Dendritic cell treated with granulocyte-macrophage colony-stimulating factor and Interleukin-4, amounts not matched to agents 40 ng/mL and 50 ng/mL, for 4 days (primary cell): Measurements from ENCODE around the gene PARVA.

Experiments
- H3K27ac Mint-ChIP-seq: one replicate; pipeline ENCODE4 v1.8.0; 2022; ENCODE audit warnings: mild to moderate bottlenecking, mixed read lengths
- H3K27me3 Mint-ChIP-seq: one replicate; pipeline ENCODE4 v1.8.0; 2022; ENCODE audit warnings: mild to moderate bottlenecking, mixed read lengths
- H3K36me3 Mint-ChIP-seq: one replicate; pipeline ENCODE4 v1.8.0; 2022; ENCODE audit warnings: low read depth, mixed read lengths
- H3K4me1 Mint-ChIP-seq: one replicate; pipeline ENCODE4 v1.8.0; 2022; ENCODE audit warnings: low read depth, mixed read lengths
- H3K4me3 Mint-ChIP-seq: one replicate; pipeline ENCODE4 v1.8.0; 2022; ENCODE audit warnings: mild to moderate bottlenecking, moderate library complexity, mixed read lengths
- H3K9me3 Mint-ChIP-seq: one replicate; pipeline ENCODE4 v1.8.0; 2022; ENCODE audit warnings: mixed read lengths
- intact Hi-C: fragments of 100-400 bp; cut with micrococcal nuclease; formaldehyde crosslinking; loops from one replicate; pipeline ENCODE4 v1.15.0; 2022

The PARVA gene

DNA sequence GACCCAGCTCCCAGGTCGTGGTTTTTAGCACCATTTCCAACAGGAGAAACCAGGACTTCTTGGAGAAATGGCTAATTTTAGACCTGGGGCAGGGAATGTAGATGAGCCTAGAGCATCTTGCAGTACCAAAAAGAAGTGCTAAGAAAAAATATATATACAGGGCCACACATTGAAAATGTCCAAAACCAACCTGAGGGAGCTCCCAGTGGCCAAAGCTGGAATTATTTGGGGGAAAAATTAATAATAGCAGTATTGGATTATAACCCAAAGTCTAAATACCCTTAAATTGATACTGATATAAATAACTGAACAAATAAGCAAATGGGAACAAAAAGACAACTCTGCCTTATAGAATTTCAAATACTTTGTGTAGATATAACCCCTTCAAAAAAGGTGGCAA, 108.0 kb downstream of the PARVA start:
- intact Hi-C loops: no loop called here
- Mint-ChIP-seq H3K4me3 (no peak overlapping the region), H3K27me3 (peaks cover 1% of the 10 kb centered on the region), H3K4me1 (no peaks in the 10 kb centered on the region), H3K27ac (no peak overlapping the region), H3K36me3 (no peaks in the 10 kb centered on the region), H3K9me3 (peaks cover 15% of the 10 kb centered on the region)

DNA sequence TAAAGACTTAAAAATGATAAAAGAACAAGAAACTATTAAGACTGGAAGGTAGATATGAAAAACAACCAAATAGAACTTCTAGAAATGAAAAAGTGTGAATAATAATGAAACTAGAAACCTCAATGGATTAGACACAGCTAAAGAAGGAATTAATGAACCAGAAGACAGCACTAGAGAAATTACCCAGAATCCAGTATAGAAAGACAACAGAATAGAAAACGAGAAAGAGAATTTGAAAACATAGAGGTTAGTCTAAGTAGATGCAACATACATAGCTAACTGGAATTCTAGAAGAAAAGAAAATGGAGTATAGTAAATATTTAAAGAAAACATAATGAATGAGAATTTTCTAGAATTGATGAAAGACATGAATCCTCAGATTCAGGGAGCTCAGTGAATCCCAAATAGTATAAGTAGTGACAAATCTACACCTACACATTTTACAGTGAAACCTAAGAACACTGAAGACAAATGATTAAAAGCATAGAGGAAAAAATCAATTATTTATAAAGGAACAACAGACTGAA, 111.9 kb downstream of the PARVA start:
- H3K4me3 Mint-ChIP-seq: no peak overlapping the region
- intact Hi-C loops: no loop called here
- H3K36me3 Mint-ChIP-seq: no peaks in the 10 kb centered on the region
- peaks cover 15% of the 10 kb centered on the region for H3K9me3 Mint-ChIP-seq
- no peak overlapping the region for H3K27ac Mint-ChIP-seq
- H3K27me3 Mint-ChIP-seq: peaks cover 4% of the 10 kb centered on the region
- no peaks in the 10 kb centered on the region for H3K4me1 Mint-ChIP-seq

DNA sequence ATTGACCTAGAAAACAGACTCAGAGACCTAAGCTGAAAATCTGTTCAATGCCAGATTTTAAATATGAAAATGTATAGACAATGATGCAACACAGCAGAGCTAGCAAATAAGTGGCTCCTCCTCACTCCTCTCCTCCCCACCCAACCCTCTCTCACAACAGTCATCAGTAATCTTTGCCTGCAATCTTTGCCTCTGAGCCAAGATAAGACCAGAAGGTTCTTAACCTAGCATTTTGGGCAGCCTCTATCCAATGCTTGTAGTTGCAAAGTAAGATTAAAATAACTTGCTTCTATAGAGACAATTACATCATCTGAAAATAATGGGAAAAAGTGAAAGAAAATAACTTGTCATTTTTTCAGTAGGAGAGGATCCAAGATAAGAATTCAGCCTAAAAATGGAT, 117.3 kb downstream of the PARVA start:
- intact Hi-C loops: no loop called here
- Mint-ChIP-seq H3K4me3 (no peak overlapping the region), H3K9me3 (peaks cover under 1% of the 10 kb centered on the region), H3K27me3 (peaks cover 4% of the 10 kb centered on the region), H3K4me1 (no peaks in the 10 kb centered on the region), H3K27ac (no peak overlapping the region), H3K36me3 (no peaks in the 10 kb centered on the region)

GRCh38 chr11:12496181-12497025, 119.0 kb downstream of the PARVA start:
- H3K36me3 Mint-ChIP-seq: no peaks in the 10 kb centered on the region
- H3K27ac Mint-ChIP-seq: no peak overlapping the region
- H3K4me3 Mint-ChIP-seq: no peak overlapping the region
- H3K27me3 Mint-ChIP-seq: peaks cover 1% of the 10 kb centered on the region
- H3K4me1 Mint-ChIP-seq: no peaks in the 10 kb centered on the region
- H3K9me3 Mint-ChIP-seq: no peaks in the 10 kb centered on the region
- intact Hi-C loops: no loop called here

DNA sequence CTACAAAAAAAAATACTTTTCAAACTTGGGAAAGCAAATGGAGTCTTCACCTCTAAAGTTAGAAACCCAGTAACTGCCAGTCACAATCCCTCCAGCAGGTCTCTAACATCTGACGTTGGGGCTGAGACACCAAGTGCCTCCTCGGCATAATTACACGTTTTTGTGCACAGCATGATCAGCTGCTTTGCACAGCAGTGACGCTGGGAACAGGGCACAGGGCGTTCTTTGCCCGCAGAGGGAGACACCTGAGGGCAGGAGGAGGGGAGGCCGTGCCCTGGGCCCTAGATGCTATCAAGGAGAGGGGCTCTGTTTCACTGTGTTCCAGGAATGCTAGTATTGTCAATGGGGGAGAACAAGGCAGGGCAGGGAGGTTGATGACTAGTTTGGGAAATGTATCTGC, 120.1 kb downstream of the PARVA start:
- peaks cover 1% of the 10 kb centered on the region for H3K27me3 Mint-ChIP-seq
- H3K4me3 Mint-ChIP-seq: no peak overlapping the region
- no peaks in the 10 kb centered on the region for H3K4me1 Mint-ChIP-seq
- intact Hi-C loops: no loop called here
- no peaks in the 10 kb centered on the region for H3K9me3 Mint-ChIP-seq
- no peak overlapping the region for H3K27ac Mint-ChIP-seq
- no peaks in the 10 kb centered on the region for H3K36me3 Mint-ChIP-seq

- Mint-ChIP-seq H3K9me3 (no peaks in the 10 kb centered on the region), H3K4me3 (no peak overlapping the region), H3K27ac (no peak overlapping the region), H3K4me1 (no peaks in the 10 kb centered on the region), H3K36me3 (no peaks in the 10 kb centered on the region), H3K27me3 (peaks cover 1% of the 10 kb centered on the region)
- intact Hi-C loops: no loop called here
Observed at GRCh38 chr11:12499071-12499470, 121.7 kb downstream of the PARVA start.

DNA sequence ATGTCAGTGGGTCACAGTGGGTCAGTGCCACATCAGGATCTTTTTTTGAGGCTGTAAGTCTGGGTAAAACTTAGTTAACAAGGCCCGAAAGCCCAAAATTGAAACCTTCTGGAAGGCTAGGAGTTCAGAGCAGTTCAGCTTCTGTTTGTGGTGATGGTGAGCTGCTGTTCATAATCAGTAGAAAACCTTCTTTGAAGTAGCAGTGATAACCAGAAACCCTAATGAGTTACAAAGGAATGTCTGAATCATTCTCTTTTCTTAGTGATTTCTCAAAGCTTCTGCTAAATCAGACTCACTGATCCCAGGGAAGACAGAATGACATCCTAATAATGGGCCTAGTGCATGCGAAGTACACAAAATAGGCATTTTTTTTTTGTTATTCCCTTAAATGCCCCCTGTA, 124.7 kb downstream of the PARVA start:
- intact Hi-C loops: no loop called here
- H3K9me3 Mint-ChIP-seq: no peaks in the 10 kb centered on the region
- H3K27me3 Mint-ChIP-seq: peaks cover 1% of the 10 kb centered on the region
- no peak overlapping the region for H3K27ac Mint-ChIP-seq
- H3K36me3 Mint-ChIP-seq: no peaks in the 10 kb centered on the region
- no peak overlapping the region for H3K4me3 Mint-ChIP-seq
- H3K4me1 Mint-ChIP-seq: no peaks in the 10 kb centered on the region

DNA sequence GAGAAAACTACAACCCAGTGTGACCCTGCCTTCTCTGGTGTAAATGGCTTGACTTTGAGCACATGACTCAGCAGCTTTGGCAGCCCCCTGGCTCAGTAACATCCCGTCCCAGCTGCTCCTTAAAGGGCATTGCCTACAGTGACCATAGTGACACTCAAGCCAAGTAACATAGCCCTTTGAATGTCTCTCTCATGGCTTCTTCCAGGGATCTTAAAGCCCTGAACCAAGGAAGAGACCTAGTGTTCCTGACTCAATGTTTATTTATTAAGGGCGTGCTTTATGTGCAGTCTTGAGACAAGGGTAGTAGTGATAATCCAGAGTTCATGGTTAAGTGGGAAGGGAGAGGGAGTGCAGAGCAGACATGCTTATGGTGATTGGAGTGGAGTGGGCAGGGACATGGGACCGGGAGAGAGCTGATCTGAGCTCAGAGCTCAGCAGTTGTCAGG, 125.7 kb downstream of the PARVA start:
- H3K4me1 Mint-ChIP-seq: no peaks in the 10 kb centered on the region
- H3K4me3 Mint-ChIP-seq: no peak overlapping the region
- peaks cover 1% of the 10 kb centered on the region for H3K27me3 Mint-ChIP-seq
- H3K36me3 Mint-ChIP-seq: no peaks in the 10 kb centered on the region
- intact Hi-C loops: no loop called here
- H3K9me3 Mint-ChIP-seq: no peaks in the 10 kb centered on the region
- no peak overlapping the region for H3K27ac Mint-ChIP-seq

GRCh38 chr11:12503886-12504285, 126.5 kb downstream of the PARVA start:
- intact Hi-C loops: no loop called here
- Mint-ChIP-seq H3K36me3 (no peaks in the 10 kb centered on the region), H3K4me3 (no peak overlapping the region), H3K27me3 (no peaks in the 10 kb centered on the region), H3K27ac (no peak overlapping the region), H3K4me1 (no peaks in the 10 kb centered on the region), H3K9me3 (no peaks in the 10 kb centered on the region)

- Mint-ChIP-seq H3K4me1 (no peaks in the 10 kb centered on the region), H3K27me3 (no peaks in the 10 kb centered on the region), H3K36me3 (no peaks in the 10 kb centered on the region), H3K9me3 (no peaks in the 10 kb centered on the region), H3K4me3 (no peak overlapping the region), H3K27ac (no peak overlapping the region)
- intact Hi-C loops: no loop called here
Observed at GRCh38 chr11:12505183-12505582, 127.8 kb downstream of the PARVA start.

DNA sequence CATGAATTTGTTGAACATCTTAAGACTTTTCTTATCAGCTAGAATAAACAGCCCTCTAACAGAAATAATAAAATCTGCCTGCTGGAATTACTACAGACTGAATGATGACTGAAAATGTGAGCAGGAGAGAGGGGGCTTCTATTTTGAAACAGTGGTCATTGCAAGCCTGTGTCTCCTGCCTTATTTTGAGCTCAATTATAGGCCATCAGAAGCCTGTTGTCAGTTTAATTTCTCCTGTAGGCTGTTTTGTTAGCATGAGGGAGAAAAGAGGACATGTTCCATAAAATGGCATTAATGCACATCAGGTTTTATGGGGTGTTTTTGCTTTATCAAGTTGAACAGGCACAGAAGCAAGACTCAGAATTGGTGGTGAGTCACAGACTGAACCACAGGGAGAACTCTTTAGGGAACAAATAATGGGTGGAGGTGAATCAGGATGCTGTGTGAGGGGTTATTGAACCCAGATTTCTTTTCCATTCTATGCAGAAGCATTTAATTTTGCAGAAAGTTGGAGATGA, 129.1 kb downstream of the PARVA start:
- no peak overlapping the region for H3K27ac Mint-ChIP-seq
- H3K36me3 Mint-ChIP-seq: no peaks in the 10 kb centered on the region
- intact Hi-C loops: no loop called here
- no peaks in the 10 kb centered on the region for H3K4me1 Mint-ChIP-seq
- H3K9me3 Mint-ChIP-seq: no peaks in the 10 kb centered on the region
- H3K27me3 Mint-ChIP-seq: no peaks in the 10 kb centered on the region
- no peak overlapping the region for H3K4me3 Mint-ChIP-seq

GRCh38 chr11:12507391-12507790, 130.0 kb downstream of the PARVA start:
- Mint-ChIP-seq H3K4me3 (no peak overlapping the region), H3K9me3 (no peaks in the 10 kb centered on the region)
- intact Hi-C loops: no loop called here

DNA sequence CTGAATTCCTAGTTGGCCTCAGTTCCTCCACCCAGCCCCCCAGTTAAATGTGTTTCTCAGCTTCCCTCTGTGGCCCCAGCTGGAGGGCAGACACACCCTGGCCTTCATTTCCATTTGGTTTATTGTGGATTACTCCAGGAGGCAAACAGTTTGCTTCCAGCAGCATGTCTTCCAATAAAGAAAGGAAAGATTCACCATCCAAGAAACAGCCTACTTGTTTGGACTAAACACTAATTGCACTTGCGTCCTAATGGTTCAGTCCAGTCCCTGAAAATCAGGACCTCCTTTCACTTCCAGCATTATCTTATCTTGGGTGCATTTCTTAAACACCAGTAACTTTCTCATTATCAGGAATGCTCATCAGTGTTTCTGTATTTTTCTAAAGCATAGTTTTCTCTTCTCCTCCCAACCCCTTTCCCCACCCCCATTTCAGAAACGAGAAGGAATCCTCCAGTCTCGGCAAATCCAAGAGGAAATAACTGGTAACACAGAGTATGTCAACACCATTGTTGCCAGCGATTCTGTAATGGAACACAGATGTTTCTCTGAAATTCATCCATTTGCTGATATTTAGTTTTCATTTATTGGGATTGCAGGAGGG, 130.9 kb downstream of the PARVA start:
- H3K27ac Mint-ChIP-seq: no peak overlapping the region
- no peak overlapping the region for H3K4me3 Mint-ChIP-seq
- no peaks in the 10 kb centered on the region for H3K4me1 Mint-ChIP-seq
- H3K27me3 Mint-ChIP-seq: no peaks in the 10 kb centered on the region
- intact Hi-C loops: no loop called here
- no peaks in the 10 kb centered on the region for H3K36me3 Mint-ChIP-seq
- H3K9me3 Mint-ChIP-seq: no peaks in the 10 kb centered on the region

More at GRCh38 chr11:12507391-12507790, 130.0 kb downstream of the PARVA start:
- H3K27me3 Mint-ChIP-seq: no peaks in the 10 kb centered on the region
- no peaks in the 10 kb centered on the region for H3K4me1 Mint-ChIP-seq
- H3K27ac Mint-ChIP-seq: no peak overlapping the region
- no peaks in the 10 kb centered on the region for H3K36me3 Mint-ChIP-seq

GRCh38 chr11:12509371-12509770, 132.0 kb downstream of the PARVA start:
- Mint-ChIP-seq H3K36me3 (no peaks in the 10 kb centered on the region), H3K27me3 (no peaks in the 10 kb centered on the region), H3K27ac (no peak overlapping the region), H3K9me3 (no peaks in the 10 kb centered on the region), H3K4me3 (no peak overlapping the region), H3K4me1 (no peaks in the 10 kb centered on the region)
- intact Hi-C loops: no loop called here
